GM12892 (cell line): ENCODE results near the gene GRWD1.

Experiments
- DNase-seq: peaks from one replicate; pipeline ENCODE4 v3.0.0; 2011; ENCODE audit not compliant: insufficient read length
- FAIRE-seq: peaks from 2 replicates; lab custom pipeline; 2011; peaks lifted over from hg19 to GRCh38; lab: Jason Lieb, UNC
- POLR2A ChIP-seq: IDR thresholded peaks from 2 replicates; pipeline ENCODE4 v1.6.1; 2011; ENCODE audit warnings: low read depth, low read length, control low read depth
- POLR2AphosphoS5 ChIP-seq: IDR thresholded peaks from 2 replicates; pipeline ENCODE4 v1.6.1; 2011; ENCODE audit warnings: low read depth, low read length, control low read depth
- TAF1 ChIP-seq: IDR thresholded peaks from 2 replicates; pipeline ENCODE4 v1.6.1; 2011; ENCODE audit warnings: low read depth, mild to moderate bottlenecking, control low read depth, low read length, borderline replicate concordance

GRWD1 gene

GRCh38 chr19:48477067-48477685 lies 31.4 kb downstream of the GRWD1 start:
- DNase-seq (no peak), FAIRE-seq (no peak)
- TF ChIP-seq TAF1 (no peak), POLR2A (no peak), POLR2AphosphoS5 (no peak)

- DNase-seq (no peak), FAIRE-seq (no peak)
- TF ChIP-seq TAF1 (no peak), POLR2AphosphoS5 (no peak), POLR2A (no peak)
Measured at GRCh38 chr19:48477698-48478338, 32.0 kb downstream of the GRWD1 start.

- FAIRE-seq = no peak
- TF ChIP-seq POLR2AphosphoS5 (no peak), POLR2A (no peak), TAF1 (no peak)
- no peak for DNase-seq
Measured at GRCh38 chr19:48478339-48479256, 32.8 kb downstream of the GRWD1 start.

- FAIRE-seq = no peak
- peak; percentile 73 for TF ChIP-seq POLR2AphosphoS5
- TF ChIP-seq TAF1 = no peak
- TF ChIP-seq POLR2A = no peak
Measured at GRCh38 chr19:48479686-48480085, 33.9 kb downstream of the GRWD1 start.

GRCh38 chr19:48480183-48480557 lies 34.4 kb downstream of the GRWD1 start:
- FAIRE-seq = no peak
- TF ChIP-seq POLR2A = no peak
- TF ChIP-seq POLR2AphosphoS5 = no peak; the same call in 1 of the 2 replicates
- no peak for TF ChIP-seq TAF1
- no peak for DNase-seq

More at GRCh38 chr19:48479686-48480085, 33.9 kb downstream of the GRWD1 start:
- no peak for DNase-seq

GRCh38 chr19:48480558-48481500 lies 35.0 kb downstream of the GRWD1 start:
- TF ChIP-seq TAF1 = no peak
- TF ChIP-seq POLR2AphosphoS5 = no peak
- TF ChIP-seq POLR2A = no peak
- FAIRE-seq (peak; percentile 84), DNase-seq (no peak)

- DNase-seq = no peak
- peak; percentile 21 for FAIRE-seq
- TF ChIP-seq POLR2A (no peak), POLR2AphosphoS5 (no peak), TAF1 (no peak)
Measured at GRCh38 chr19:48481846-48482639, 36.3 kb downstream of the GRWD1 start.

GRCh38 chr19:48483301-48483700 lies 37.5 kb downstream of the GRWD1 start:
- FAIRE-seq (no peak), DNase-seq (no peak)
- TF ChIP-seq POLR2A (no peak), TAF1 (no peak), POLR2AphosphoS5 (no peak)

GRCh38 chr19:48484247-48484893 lies 38.6 kb downstream of the GRWD1 start:
- DNase-seq = no peak
- no peak for FAIRE-seq
- TF ChIP-seq POLR2A (no peak), POLR2AphosphoS5 (no peak), TAF1 (no peak)
